Esophagus squamous epithelium (tissue), 5 donors: Measurements from ENCODE around the gene WSB2. TPM values are rescaled to one million over a fixed set of nuclear protein-coding genes. Genes with fewer than 3 reads are reported as not detected.

Experiments
- DNase-seq: peaks from one replicate; lab custom pipeline; 2025; lab: John Stamatoyannopoulos, UW
- H3K27ac ChIP-seq, 4 donors: fragments of 200-600 bp; sonication (generic); one replicate each; pipeline ENCODE4 v1.5.1; 2016 to 2019; ENCODE audit warnings: mild to moderate bottlenecking in 1 of 4
- H3K27me3 ChIP-seq, 4 donors: fragments of 200-600 bp; sonication (generic); 1 replicate in 3 of 4; 2 replicates in 1 of 4; pipeline versions ENCODE4 v1.5.1 to v1.6.0; 2017 to 2021; ENCODE audit warnings: antibody characterized with exemption in 1 of 4
- H3K36me3 ChIP-seq, 3 donors: fragments of 200-600 bp; sonication (generic); one replicate each; pipeline ENCODE4 v1.5.1; 2016 to 2019
- H3K4me1 ChIP-seq, 3 donors: fragments of 200-600 bp; sonication (generic); one replicate each; pipeline ENCODE4 v1.5.1; 2017 to 2019
- H3K4me3 ChIP-seq, 4 donors: fragments of 200-600 bp; sonication (generic); 1 replicate in 3 of 4; 2 replicates in 1 of 4; pipeline ENCODE4 v1.5.1; 2016 to 2019; ENCODE audit warnings: mild to moderate bottlenecking in 2 of 4, moderate library complexity in 1 of 4
- H3K9me3 ChIP-seq, 3 donors: fragments of 200-600 bp; sonication (generic); one replicate each; pipeline ENCODE4 v1.5.1; 2016 to 2019
- CTCF ChIP-seq, 6 experiments: fragments of 450-650 bp in 4 of 6; fragments of 200-600 bp in 2 of 6; sonication (generic) in 2 of 6; IDR thresholded peaks; one replicate each; pipeline ENCODE4 v1.5.1; 2016 to 2019; ENCODE audit warnings: antibody characterized with exemption in 6 of 6, mild to moderate bottlenecking in 4 of 6, moderate library complexity in 4 of 6
- POLR2A ChIP-seq, 4 donors: fragments of 450-650 bp; IDR thresholded peaks; one replicate each; pipeline ENCODE4 v1.6.1; 2017; ENCODE audit warnings: antibody characterized with exemption in 4 of 4, mild to moderate bottlenecking in 4 of 4, moderate library complexity in 3 of 4
- WGBS, 2 donors: methylation state at CpG; one replicate each; pipeline ENCODE4 v1.1.5; 2018; 5-methylcytosine and 5-hydroxymethylcytosine counted together
- intact Hi-C: fragments of 100-400 bp; cut with DNase I; formaldehyde crosslinking; loops from one replicate; pipeline ENCODE4 v1.15.0; 2022
- total RNA-seq, 4 donors: library from RNA; depleted of rRNA; stranded (reverse); fragments of >200 nt; gene quantifications; one replicate each; pipeline ENCODE4 v1.1.0, GENCODE V29; 2016
- donor health status: DM: yes; HTN: yes; CAD: no.

The WSB2 gene
- total RNA-seq, 4 donors from 2014 or later = 67.5 to 79.5 (median 74.1) TPM

GRCh38 chr12:118053071-118053985, 7.7 kb downstream of the WSB2 start:
- Histone ChIP-seq H3K4me1 (peaks cover 15 to 65% (median 19%) of the 10 kb centered on the region in 3 donors), H3K9me3 (no peaks in the 10 kb centered on the region), H3K36me3 (peaks cover 0 to 37% (median 7%) of the 10 kb centered on the region in 3 donors), H3K27me3 (no peaks in the 10 kb centered on the region), H3K4me3 (no peak overlapping the region), H3K27ac (peak overlapping the region; percentile 39 to 78 (median 74))
- WGBS, 2 donors = 85 to 87% methylated on average over 10 of the region's 10 CpGs
- no peak for TF ChIP-seq CTCF (IDR thresholded peaks at IDR 0.05)
- TF ChIP-seq POLR2A (IDR thresholded peaks at IDR 0.05) = no peak
- intact Hi-C loops = no loop called here
- DNase-seq = no peak

DNA sequence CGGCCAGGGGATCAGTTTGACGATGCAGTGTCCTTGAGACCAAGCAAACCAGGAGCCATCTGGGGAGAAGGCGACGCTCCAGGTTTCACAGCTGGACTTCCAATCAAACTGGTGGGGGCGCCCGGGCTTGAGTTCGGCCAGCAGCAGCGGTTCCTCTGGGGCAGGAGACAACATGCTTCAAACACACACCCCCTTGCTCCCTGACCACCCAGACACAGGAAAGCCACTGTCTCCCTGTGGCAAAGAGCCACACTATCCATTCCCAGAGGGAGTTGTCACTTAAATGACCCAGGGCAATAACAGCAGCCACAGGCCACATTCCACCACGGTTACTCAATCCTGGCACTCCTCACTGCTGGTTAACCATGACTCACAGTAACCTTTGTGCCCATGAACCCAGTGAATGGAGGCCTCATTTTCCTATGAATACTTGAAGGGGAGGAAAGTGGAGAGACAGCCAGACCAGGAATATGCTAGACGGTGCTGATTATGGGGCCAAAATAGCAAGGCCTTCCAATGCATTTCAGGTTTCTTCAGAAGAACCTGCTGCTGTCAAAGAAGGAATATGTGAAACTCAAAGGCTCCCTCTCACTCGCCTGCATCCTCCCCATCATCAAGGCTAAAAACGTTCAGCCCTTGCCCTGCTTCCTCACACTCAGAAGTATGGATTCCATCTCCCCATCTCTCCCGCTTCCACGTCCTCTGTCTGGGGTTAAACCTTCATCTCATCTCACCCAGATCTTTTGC, 8.5 kb downstream of the WSB2 start:
- Histone ChIP-seq H3K27ac (peak overlapping the region; percentile 43 to 78 (median 74)), H3K4me3 (no peak overlapping the region), H3K27me3 (no peaks in the 10 kb centered on the region), H3K9me3 (no peaks in the 10 kb centered on the region), H3K36me3 (peaks cover 4 to 46% (median 7%) of the 10 kb centered on the region in 3 donors), H3K4me1 (peaks cover 15 to 60% (median 19%) of the 10 kb centered on the region in 3 donors)
- DNase-seq = no peak
- no peak for TF ChIP-seq CTCF (IDR thresholded peaks at IDR 0.05)
- 32 to 59% methylated on average over 11 of the region's 14 CpGs for WGBS, 2 donors
- intact Hi-C loops = no loop called here

GRCh38 chr12:118050972-118051910, 9.7 kb downstream of the WSB2 start:
- no peaks in the 10 kb centered on the region for H3K9me3 ChIP-seq
- no peaks in the 10 kb centered on the region for H3K27me3 ChIP-seq
- peak overlapping the region in 1 of 4 donors; percentile 78 for H3K27ac ChIP-seq
- WGBS, 2 donors = 73 to 78% methylated on average over 12 of the region's 12 CpGs
- no peak for TF ChIP-seq CTCF (IDR thresholded peaks at IDR 0.05)
- TF ChIP-seq POLR2A (IDR thresholded peaks at IDR 0.05) = no peak
- H3K4me1 ChIP-seq = peaks cover 15 to 47% (median 19%) of the 10 kb centered on the region in 3 donors
- peaks cover 6 to 57% (median 7%) of the 10 kb centered on the region in 3 donors for H3K36me3 ChIP-seq
- no peak for DNase-seq
- H3K4me3 ChIP-seq = no peak overlapping the region
- intact Hi-C loops = no loop called here

DNA sequence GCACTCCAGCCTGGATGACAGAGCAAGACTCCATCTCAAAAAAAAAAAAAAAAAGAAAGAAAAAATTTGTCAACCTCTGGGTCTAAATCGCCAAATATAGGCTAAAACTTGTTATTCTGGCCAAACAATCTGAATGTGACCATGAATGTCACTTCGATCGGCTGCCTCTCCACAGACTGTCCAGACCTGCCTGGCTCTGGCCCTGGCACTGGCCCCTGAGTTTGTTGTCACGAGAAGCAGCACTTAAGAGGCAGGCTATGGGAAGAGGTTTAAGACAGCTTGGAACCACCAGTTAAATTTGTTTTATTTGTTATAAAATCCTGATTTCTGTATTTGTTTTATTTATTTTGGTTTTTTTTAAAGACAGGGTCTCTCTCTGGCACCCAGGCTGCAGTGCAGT, 14.5 kb downstream of the WSB2 start:
- 93% methylated on average over 4 of the region's 4 CpGs for WGBS, 2 donors
- Histone ChIP-seq H3K9me3 (no peaks in the 10 kb centered on the region), H3K36me3 (peaks cover 13 to 97% (median 32%) of the 10 kb centered on the region in 3 donors), H3K27me3 (no peaks in the 10 kb centered on the region), H3K4me1 (peaks cover 0 to 2% (median 0%) of the 10 kb centered on the region in 3 donors), H3K27ac (no peak overlapping the region), H3K4me3 (no peak overlapping the region)
- no peak for DNase-seq
- intact Hi-C loops = no loop called here
- TF ChIP-seq POLR2A (IDR thresholded peaks at IDR 0.05) = no peak
- TF ChIP-seq CTCF (IDR thresholded peaks at IDR 0.05) = no peak
